ENCODE measurements around the gene KIAA0232. TPM values are rescaled to one million over a fixed set of nuclear protein-coding genes. Genes with fewer than 3 reads are reported as not detected.

The KIAA0232 gene
- total RNA-seq, 4 donors from 2014 or later, result 34.6 to 54.0 (median 47.8) TPM

- no peak for TF ChIP-seq EP300 (IDR thresholded peaks at IDR 0.05)
- no peak for TF ChIP-seq CTCF (IDR thresholded peaks at IDR 0.05)
- no peak for TF ChIP-seq POLR2A (IDR thresholded peaks at IDR 0.05; ENCODE audit: low read depth)
- Histone ChIP-seq H3K36me3 (peaks cover 29 to 96% (median 90%) of the 10 kb centered on the region in 4 donors), H3K4me3 (no peak overlapping the region), H3K9me3 (no peaks in the 10 kb centered on the region), H3K27ac (replicated peaks in 1 of 4) (no peak overlapping the region), H3K27me3 (no peaks in the 10 kb centered on the region), H3K4me1 (peaks cover 0 to 27% (median 18%) of the 10 kb centered on the region in 4 donors)
- intact Hi-C loops (cut with DNase I), result no loop called here
- no peak for DNase-seq (ENCODE audit: extremely low spot score)
- 92% methylated on average over 14 of the region's 14 CpGs for WGBS
These were observed 94.5 kb downstream of the KIAA0232 start for GRCh38 chr4:6877067-6877466.

- H3K36me3 ChIP-seq, result peaks cover 29 to 96% (median 85%) of the 10 kb centered on the region in 4 donors
- no peak overlapping the region for H3K27ac ChIP-seq (replicated peaks in 1 of 4)
- no peaks in the 10 kb centered on the region for H3K27me3 ChIP-seq
- TF ChIP-seq EP300 (IDR thresholded peaks at IDR 0.05) (no peak), POLR2A (IDR thresholded peaks at IDR 0.05; ENCODE audit: low read depth) (no peak), CTCF (IDR thresholded peaks at IDR 0.05) (no peak), POLR2AphosphoS5 (IDR thresholded peaks at IDR 0.05) (no peak)
- intact Hi-C loops (cut with DNase I), result no loop called here
- WGBS, result 71% methylated on average over 11 of the region's 11 CpGs
- no peaks in the 10 kb centered on the region for H3K9me3 ChIP-seq
- no peak overlapping the region for H3K4me3 ChIP-seq
- H3K4me1 ChIP-seq, result peaks cover 0 to 20% (median 15%) of the 10 kb centered on the region in 4 donors
- no peak for DNase-seq (ENCODE audit: extremely low spot score)
These were observed 96.0 kb downstream of the KIAA0232 start for GRCh38 chr4:6878451-6879059.

- Histone ChIP-seq H3K27me3 (no peaks in the 10 kb centered on the region), H3K4me3 (no peak overlapping the region), H3K9me3 (no peaks in the 10 kb centered on the region), H3K36me3 (peaks cover 29 to 86% (median 70%) of the 10 kb centered on the region in 4 donors), H3K4me1 (peaks cover 3 to 11% (median 4%) of the 10 kb centered on the region in 4 donors), H3K27ac (replicated peaks in 1 of 4) (no peak overlapping the region)
- TF ChIP-seq POLR2AphosphoS5 (IDR thresholded peaks at IDR 0.05) (no peak), CTCF (IDR thresholded peaks at IDR 0.05) (no peak)
- 88% methylated on average over 7 of the region's 7 CpGs for WGBS
- DNase-seq (ENCODE audit: extremely low spot score), result no peak
- intact Hi-C loops (cut with DNase I), result no loop called here
These were observed 98.2 kb downstream of the KIAA0232 start for GRCh38 chr4:6880691-6881090.

GRCh38 chr4:6881908-6882307 is 99.4 kb downstream of the KIAA0232 start:
- Histone ChIP-seq H3K36me3 (peaks cover 29 to 74% (median 60%) of the 10 kb centered on the region in 4 donors), H3K4me3 (no peak overlapping the region), H3K4me1 (peaks cover 14 to 17% (median 15%) of the 10 kb centered on the region in 4 donors), H3K27ac (replicated peaks in 1 of 4) (no peak overlapping the region), H3K27me3 (no peaks in the 10 kb centered on the region), H3K9me3 (no peaks in the 10 kb centered on the region)
- WGBS, result 89% methylated on average over 16 of the region's 16 CpGs
- no peak for TF ChIP-seq EP300 (IDR thresholded peaks at IDR 0.05)
- TF ChIP-seq CTCF (IDR thresholded peaks at IDR 0.05), result no peak
- TF ChIP-seq POLR2AphosphoS5 (IDR thresholded peaks at IDR 0.05), result no peak
- TF ChIP-seq POLR2A (IDR thresholded peaks at IDR 0.05; ENCODE audit: low read depth), result no peak
- no peak for DNase-seq (ENCODE audit: extremely low spot score)
- intact Hi-C loops (cut with DNase I), result no loop called here

All from esophagus muscularis mucosa (tissue), 4 donors.